ENCODE measurements around the gene MICAL3. TPM values are rescaled to one million over a fixed set of nuclear protein-coding genes. Genes with fewer than 3 reads are reported as not detected.

Gene MICAL3
- total RNA-seq, 2 donors from 2014 or later = 33.6 to 34.0 TPM

DNA sequence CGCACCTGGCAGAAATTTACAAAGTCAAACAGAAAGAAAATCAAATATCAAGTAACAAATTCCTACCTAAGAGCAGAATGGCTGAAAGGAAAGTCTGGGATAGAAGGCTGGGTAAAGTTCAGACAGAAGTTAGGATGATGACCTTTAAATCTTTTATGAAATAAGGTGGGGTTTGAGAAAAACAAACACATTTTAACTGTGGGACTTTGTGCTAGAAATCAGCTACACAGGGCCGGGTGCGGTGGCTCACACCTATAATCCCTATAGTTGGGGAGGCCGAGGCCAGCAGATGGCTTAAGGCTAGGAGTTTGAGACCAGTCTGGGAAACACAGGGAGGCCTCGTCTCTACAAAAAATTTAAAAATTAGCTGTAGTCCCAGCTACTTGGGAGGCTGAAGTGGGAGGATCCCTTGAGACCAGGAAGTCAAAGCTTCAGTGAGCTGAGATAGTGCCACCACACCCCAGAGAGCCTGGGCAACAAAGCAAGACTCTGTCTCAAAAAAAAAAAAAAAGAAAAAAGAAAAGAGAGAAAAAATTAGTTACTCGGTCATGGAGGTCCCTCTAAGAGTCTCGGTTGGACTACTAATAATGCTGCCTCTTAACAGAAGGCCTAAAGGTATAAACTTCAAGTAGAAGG, 130.3 kb downstream of the MICAL3 start:
- DNase-seq (no peak), ATAC-seq (no peak)
- 84 to 90% methylated on average over 7 of the region's 7 CpGs for WGBS, 2 donors
- Histone ChIP-seq H3K27me3 (no peaks in the 10 kb centered on the region), H3K4me3 (no peak overlapping the region), H3K4me1 (peaks cover 5% of the 10 kb centered on the region), H3K27ac (no peak overlapping the region), H3K36me3 (replicated peaks in 1 of 2; ENCODE audit: insufficient read depth in 1 of 2, low read depth in 2 of 2) (peaks cover 0 to 12% of the 10 kb centered on the region in 2 donors), H3K9me3 (no peaks in the 10 kb centered on the region)
- intact Hi-C loops (cut with DNase I) = no loop called here
- TF ChIP-seq, protein P1, sequence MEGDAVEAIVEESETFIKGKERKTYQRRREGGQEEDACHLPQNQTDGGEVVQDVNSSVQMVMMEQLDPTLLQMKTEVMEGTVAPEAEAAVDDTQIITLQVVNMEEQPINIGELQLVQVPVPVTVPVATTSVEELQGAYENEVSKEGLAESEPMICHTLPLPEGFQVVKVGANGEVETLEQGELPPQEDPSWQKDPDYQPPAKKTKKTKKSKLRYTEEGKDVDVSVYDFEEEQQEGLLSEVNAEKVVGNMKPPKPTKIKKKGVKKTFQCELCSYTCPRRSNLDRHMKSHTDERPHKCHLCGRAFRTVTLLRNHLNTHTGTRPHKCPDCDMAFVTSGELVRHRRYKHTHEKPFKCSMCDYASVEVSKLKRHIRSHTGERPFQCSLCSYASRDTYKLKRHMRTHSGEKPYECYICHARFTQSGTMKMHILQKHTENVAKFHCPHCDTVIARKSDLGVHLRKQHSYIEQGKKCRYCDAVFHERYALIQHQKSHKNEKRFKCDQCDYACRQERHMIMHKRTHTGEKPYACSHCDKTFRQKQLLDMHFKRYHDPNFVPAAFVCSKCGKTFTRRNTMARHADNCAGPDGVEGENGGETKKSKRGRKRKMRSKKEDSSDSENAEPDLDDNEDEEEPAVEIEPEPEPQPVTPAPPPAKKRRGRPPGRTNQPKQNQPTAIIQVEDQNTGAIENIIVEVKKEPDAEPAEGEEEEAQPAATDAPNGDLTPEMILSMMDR (IDR thresholded peaks at IDR 0.05) = no peak
- no peak for TF ChIP-seq POLR2A (IDR thresholded peaks at IDR 0.05)

GRCh38 chr22:17892376-17892775, 132.0 kb downstream of the MICAL3 start:
- Histone ChIP-seq H3K27me3 (no peaks in the 10 kb centered on the region), H3K27ac (no peak overlapping the region), H3K36me3 (replicated peaks in 1 of 2; ENCODE audit: insufficient read depth in 1 of 2, low read depth in 2 of 2) (peaks cover 0 to 18% of the 10 kb centered on the region in 2 donors), H3K4me3 (no peak overlapping the region), H3K4me1 (peaks cover 5% of the 10 kb centered on the region), H3K9me3 (no peaks in the 10 kb centered on the region)
- no peak for TF ChIP-seq POLR2A (IDR thresholded peaks at IDR 0.05)
- TF ChIP-seq, protein P1 (IDR thresholded peaks at IDR 0.05) = no peak
- no peak for ATAC-seq
- 93 to 97% methylated on average over 4 of the region's 4 CpGs for WGBS, 2 donors
- no peak for DNase-seq
- intact Hi-C loops (cut with DNase I) = no loop called here

- H3K4me1 ChIP-seq = peaks cover 5% of the 10 kb centered on the region
- no peak overlapping the region for H3K4me3 ChIP-seq
- DNase-seq = peak in 3 of 4 donors; percentile 31 to 44 (median 39)
- H3K27me3 ChIP-seq = no peaks in the 10 kb centered on the region
- 65 to 69% methylated on average over 12 of the region's 12 CpGs for WGBS, 2 donors
- no peaks in the 10 kb centered on the region for H3K9me3 ChIP-seq
- intact Hi-C loops (cut with DNase I) = no loop called here
- no peak overlapping the region for H3K27ac ChIP-seq
- TF ChIP-seq, protein P1 (IDR thresholded peaks at IDR 0.05) = no peak
- no peak for TF ChIP-seq POLR2A (IDR thresholded peaks at IDR 0.05)
- no peak for ATAC-seq
- peaks cover 0 to 20% of the 10 kb centered on the region in 2 donors for H3K36me3 ChIP-seq (replicated peaks in 1 of 2; ENCODE audit: insufficient read depth in 1 of 2, low read depth in 2 of 2)
Observed at GRCh38 chr22:17891481-17892167, 132.7 kb downstream of the MICAL3 start.

GRCh38 chr22:17890892-17891291, 133.5 kb downstream of the MICAL3 start:
- Histone ChIP-seq H3K27ac (no peak overlapping the region), H3K36me3 (replicated peaks in 1 of 2; ENCODE audit: insufficient read depth in 1 of 2, low read depth in 2 of 2) (peaks cover 0 to 20% of the 10 kb centered on the region in 2 donors), H3K27me3 (no peaks in the 10 kb centered on the region), H3K4me1 (peaks cover 5% of the 10 kb centered on the region), H3K4me3 (no peak overlapping the region), H3K9me3 (no peaks in the 10 kb centered on the region)
- ATAC-seq (no peak), DNase-seq (no peak)
- 69 to 82% methylated on average over 3 of the region's 3 CpGs for WGBS, 2 donors
- intact Hi-C loops (cut with DNase I) = no loop called here
- TF ChIP-seq, protein P1 (IDR thresholded peaks at IDR 0.05) = no peak
- no peak for TF ChIP-seq POLR2A (IDR thresholded peaks at IDR 0.05)
